Mucosa of stomach (tissue), 1 donor: Measurements from ENCODE around the gene ACRV1.

Experiments used
- H3K27me3 ChIP-seq: one replicate; pipeline ENCODE4 v1.7.0; 2013; ENCODE audit warnings: mild to moderate bottlenecking, low read length; ENCODE audit not compliant: control insufficient read depth, insufficient read depth
- H3K36me3 ChIP-seq: one replicate; pipeline ENCODE4 v1.7.0; 2013; ENCODE audit warnings: low read length; ENCODE audit not compliant: control insufficient read depth, insufficient read depth
- H3K4me1 ChIP-seq: one replicate; pipeline ENCODE4 v1.7.0; 2013; ENCODE audit warnings: mild to moderate bottlenecking, low read length; ENCODE audit not compliant: control insufficient read depth, insufficient read depth
- H3K4me3 ChIP-seq: one replicate; pipeline ENCODE4 v1.7.0; 2013; ENCODE audit warnings: low read length
- H3K9ac ChIP-seq: one replicate; pipeline ENCODE4 v1.7.0; 2013; ENCODE audit warnings: mild to moderate bottlenecking, low read length, moderate library complexity
- H3K9me3 ChIP-seq: one replicate; pipeline ENCODE4 v1.7.0; 2013; ENCODE audit warnings: mild to moderate bottlenecking, low read length, moderate library complexity; ENCODE audit not compliant: control insufficient read depth
- donor health status: Pancreatic carcinoma.

ACRV1 gene

DNA sequence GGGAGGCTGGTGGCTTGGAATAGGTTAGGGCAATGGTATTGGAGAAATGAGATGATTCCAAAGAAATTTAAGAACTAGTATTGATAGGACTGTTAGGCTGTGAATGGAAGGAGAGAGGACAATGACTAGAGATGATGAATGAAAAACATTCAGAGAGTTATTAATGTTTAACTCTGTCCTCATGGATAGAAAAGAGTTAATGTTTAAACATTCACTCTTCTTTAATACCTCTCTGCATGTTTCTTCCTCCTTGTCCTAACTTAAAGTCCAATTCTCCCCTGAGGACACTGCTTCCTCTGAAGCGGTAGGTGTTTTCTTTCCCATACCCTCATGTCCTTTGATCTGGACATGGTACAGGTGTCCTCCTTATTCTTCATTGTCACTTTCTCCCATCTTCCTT lies 42.3 kb downstream of the ACRV1 start:
- Histone ChIP-seq H3K4me1 (no peaks in the 10 kb centered on the region), H3K9me3 (no peaks in the 10 kb centered on the region), H3K27me3 (no peaks in the 10 kb centered on the region), H3K9ac (no peak overlapping the region), H3K36me3 (no peaks in the 10 kb centered on the region), H3K4me3 (no peak overlapping the region)

DNA sequence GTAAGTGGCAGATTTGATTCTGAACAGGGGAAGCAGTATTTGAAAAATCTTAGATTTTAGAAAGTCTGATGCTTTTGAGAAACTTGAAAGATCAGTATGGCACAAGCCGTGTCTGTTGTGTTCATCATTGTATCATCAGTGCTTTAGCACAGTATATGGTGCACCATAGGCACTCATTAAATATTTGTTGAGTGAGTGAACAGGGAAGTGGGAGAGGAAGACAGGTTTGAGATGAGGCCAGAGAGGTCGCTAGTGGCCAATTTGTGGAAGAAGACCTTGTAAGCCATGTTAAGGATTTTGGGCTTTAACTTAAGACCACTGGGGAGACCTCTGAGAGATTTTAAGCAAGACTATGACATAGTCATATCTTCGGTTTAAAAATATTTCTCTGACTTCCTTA lies 42.8 kb downstream of the ACRV1 start:
- Histone ChIP-seq H3K4me1 (no peaks in the 10 kb centered on the region), H3K9ac (no peak overlapping the region), H3K9me3 (no peaks in the 10 kb centered on the region), H3K4me3 (no peak overlapping the region), H3K27me3 (no peaks in the 10 kb centered on the region), H3K36me3 (no peaks in the 10 kb centered on the region)

DNA sequence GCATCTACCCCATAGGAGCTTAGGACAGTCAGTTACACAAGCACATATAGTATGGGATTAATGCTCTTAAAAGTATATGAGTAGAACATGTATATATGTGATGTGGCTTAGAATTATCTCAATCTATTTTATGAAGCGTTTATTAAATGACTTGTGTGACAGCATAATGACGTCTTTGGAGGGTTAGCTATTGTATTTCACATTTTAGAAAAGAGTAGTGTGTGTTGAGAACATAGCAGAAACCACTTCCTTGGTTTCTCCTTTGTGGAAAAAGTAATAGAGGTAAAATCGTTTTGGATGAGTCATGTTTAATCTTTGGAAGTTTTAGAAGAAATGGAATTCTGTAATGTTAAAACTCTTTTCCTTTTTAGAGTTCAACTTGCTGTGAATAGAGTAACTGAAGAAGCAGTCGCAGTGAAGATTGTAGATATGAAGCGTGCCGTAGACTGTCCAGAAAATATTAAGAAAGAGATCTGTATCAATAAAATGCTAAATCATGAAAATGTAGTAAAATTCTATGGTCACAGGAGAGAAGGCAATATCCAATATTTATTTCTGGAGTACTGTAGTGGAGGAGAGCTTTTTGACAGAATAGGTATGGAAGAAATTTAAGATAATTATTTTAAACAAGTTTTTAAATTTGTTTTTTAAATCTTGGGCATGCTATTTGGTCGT lies 53.3 kb downstream of the ACRV1 start:
- Histone ChIP-seq H3K9me3 (no peaks in the 10 kb centered on the region), H3K27me3 (no peaks in the 10 kb centered on the region), H3K4me1 (peaks cover 7% of the 10 kb centered on the region), H3K4me3 (no peak overlapping the region), H3K9ac (peak overlapping the region; percentile 86), H3K36me3 (no peaks in the 10 kb centered on the region)

- Histone ChIP-seq H3K4me3 (peak overlapping the region; percentile 60), H3K4me1 (peaks cover 7% of the 10 kb centered on the region), H3K36me3 (no peaks in the 10 kb centered on the region), H3K9ac (peak overlapping the region; percentile 86), H3K27me3 (no peaks in the 10 kb centered on the region), H3K9me3 (no peaks in the 10 kb centered on the region)
These were observed 54.2 kb downstream of the ACRV1 start for GRCh38 chr11:125626288-125626950.

- no peaks in the 10 kb centered on the region for H3K9me3 ChIP-seq
- peaks cover 7% of the 10 kb centered on the region for H3K4me1 ChIP-seq
- peak overlapping the region; percentile 60 for H3K4me3 ChIP-seq
- H3K27me3 ChIP-seq = no peaks in the 10 kb centered on the region
- no peaks in the 10 kb centered on the region for H3K36me3 ChIP-seq
- peak overlapping the region; percentile 86 for H3K9ac ChIP-seq
These were observed 54.9 kb downstream of the ACRV1 start for GRCh38 chr11:125625630-125626287.

- H3K4me3 ChIP-seq = peak overlapping the region; percentile 60
- peak overlapping the region; percentile 86 for H3K9ac ChIP-seq
These were observed 55.4 kb downstream of the ACRV1 start for GRCh38 chr11:125625225-125625629.

DNA sequence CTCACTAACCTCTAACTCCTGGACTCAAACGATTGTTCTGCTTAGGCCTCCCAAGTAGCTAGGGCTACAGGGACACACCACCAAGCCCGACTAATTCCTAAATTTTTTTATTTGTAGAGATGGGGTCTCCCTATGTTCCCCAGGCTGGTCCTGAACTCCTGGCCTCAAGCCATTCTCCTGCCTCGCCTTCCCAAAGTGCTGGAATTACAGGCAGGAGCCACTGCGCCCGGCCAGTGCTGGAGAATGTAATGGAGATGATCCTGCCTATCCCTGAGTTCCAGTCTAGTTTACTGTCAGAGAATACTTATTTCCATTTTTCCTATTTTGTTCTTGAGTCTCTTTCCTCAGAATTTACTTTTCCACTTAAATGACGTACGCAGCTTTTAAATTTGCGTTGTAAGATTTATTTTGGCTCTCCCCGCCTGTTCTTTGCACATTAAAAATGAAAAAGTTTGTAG lies 55.9 kb downstream of the ACRV1 start, which contains the start of gene CHEK1:
TSS of gene CHEK1 (plus strand) at position 408 of the 458 bp plus-strand sequence. CDS start 1,606 bp downstream, outside the sequence.
- Histone ChIP-seq H3K9me3 (no peaks in the 10 kb centered on the region), H3K27me3 (no peaks in the 10 kb centered on the region), H3K36me3 (peaks cover 1% of the 10 kb centered on the region), H3K4me3 (peak within 1 kb of the TSS; percentile 60), H3K4me1 (peaks cover 7% of the 10 kb centered on the region), H3K9ac (peak within 1 kb of the TSS; percentile 86)

More at GRCh38 chr11:125625225-125625629, 55.4 kb downstream of the ACRV1 start:
- Histone ChIP-seq H3K9me3 (no peaks in the 10 kb centered on the region), H3K4me1 (peaks cover 7% of the 10 kb centered on the region), H3K27me3 (no peaks in the 10 kb centered on the region), H3K36me3 (no peaks in the 10 kb centered on the region)

GRCh38 chr11:125623064-125623463 lies 57.6 kb downstream of the ACRV1 start:
- no peak overlapping the region for H3K9ac ChIP-seq
- H3K4me1 ChIP-seq = peaks cover 7% of the 10 kb centered on the region
- peaks cover 6% of the 10 kb centered on the region for H3K36me3 ChIP-seq
- no peaks in the 10 kb centered on the region for H3K27me3 ChIP-seq
- no peaks in the 10 kb centered on the region for H3K9me3 ChIP-seq
- no peak overlapping the region for H3K4me3 ChIP-seq

DNA sequence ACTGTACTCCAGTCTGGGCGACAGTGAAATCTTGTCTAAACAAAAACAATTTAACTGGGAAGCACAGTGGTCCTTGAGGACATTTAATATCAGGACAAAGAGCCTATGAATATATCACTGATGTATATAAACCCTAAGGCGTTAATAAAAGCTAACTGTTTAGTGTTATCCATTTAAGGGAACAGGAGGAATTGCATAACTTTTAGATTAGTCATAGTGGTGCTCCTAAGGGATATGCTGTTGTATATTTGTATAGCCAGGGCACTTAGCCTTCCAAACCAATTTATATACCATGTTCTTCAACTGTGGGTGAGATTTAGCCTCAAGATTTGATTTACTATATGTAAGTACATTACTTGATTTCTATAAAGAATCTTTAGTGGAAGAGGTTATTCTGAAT lies 58.7 kb downstream of the ACRV1 start:
- peaks cover 6% of the 10 kb centered on the region for H3K36me3 ChIP-seq
- no peak overlapping the region for H3K4me3 ChIP-seq
- H3K27me3 ChIP-seq = no peaks in the 10 kb centered on the region
- no peaks in the 10 kb centered on the region for H3K9me3 ChIP-seq
- peaks cover 7% of the 10 kb centered on the region for H3K4me1 ChIP-seq
- H3K9ac ChIP-seq = no peak overlapping the region
